HCT116 (cell line): ENCODE measurements around the gene CSNK1G2. TPM values are rescaled to one million over a fixed set of nuclear protein-coding genes. Genes with fewer than 3 reads are reported as not detected.

ENCODE experiments used
- ATAC-seq: fragments of 200-7000 bp; cut with Tn5 transposase; 2 replicates; pipeline ENCODE4 v1.9.1; 2020; ENCODE audit warnings: mild to moderate bottlenecking, moderate library complexity
- BruUV-seq: library from RNA; stranded (reverse); fragments of 400-500 nt; replicated peaks from 2 replicates; lab custom pipeline; 2021; lab: Mats Ljungman, UMichigan
- CTCF ChIA-PET: fragments of 300-600 bp; sonication (Branson Sonifier 250); formaldehyde crosslinking; loops from one replicate; lab custom pipeline; 2021; ENCODE audit warnings: antibody characterized with exemption; lab: Charles Lee
- POLR2A ChIA-PET: fragments of 300-600, 350-600 bp; sonication (Branson Sonifier 250); formaldehyde crosslinking; loops from one replicate; lab custom pipeline; 2021; ENCODE audit warnings: antibody characterized with exemption; lab: Charles Lee
- RAD21 ChIA-PET, 2 experiments: fragments of 300-600 bp; sonication (Branson Sonifier 250); formaldehyde crosslinking; loops; one replicate each; lab custom pipeline; 2023; ENCODE audit warnings: low total read pairs in 2 of 2; ENCODE audit not compliant: uncharacterized antibody in 2 of 2, unreplicated experiment in 2 of 2, low non-redundant PET in 1 of 2; lab: Charles Lee
- DNase-seq: peaks from one replicate; pipeline ENCODE4 v3.0.0-alpha.2; 2010; ENCODE audit warnings: low read depth, low spot score
- H2AFZ ChIP-seq: fragments of 200-600 bp; shearing (Covaris generic), sonication (generic); 2 replicates; pipeline ENCODE4 v1.6.1; 2017; ENCODE audit warnings: low read depth, mixed run types, mixed read lengths, antibody characterized with exemption, low read length; ENCODE audit not compliant: poor library complexity, severe bottlenecking
- H3K27ac ChIP-seq: 2 replicates; pipeline ENCODE4 v1.5.1; 2012; ENCODE audit warnings: low read depth, low read length
- H3K27me3 ChIP-seq: fragments of 200-600 bp; sonication (generic); 2 replicates; pipeline ENCODE4 v1.6.1; 2016; ENCODE audit warnings: mixed run types, low read length, mixed read lengths; ENCODE audit not compliant: insufficient read depth
- H3K36me3 ChIP-seq, 2 experiments: fragments of 200-500 bp in 1 of 2; fragments of 200-600 bp in 1 of 2; sonication (Bioruptor generic) in 1 of 2; sonication (generic) in 1 of 2; 2 replicates each; pipeline versions ENCODE4 v1.5.1 to v1.6.1; 2014 to 2016; ENCODE audit warnings: low read length in 2 of 2, inconsistent platforms in 1 of 2, mixed read lengths in 1 of 2, mixed run types in 1 of 2; ENCODE audit not compliant: insufficient read depth in 2 of 2, control insufficient read depth in 1 of 2
- H3K4me1 ChIP-seq, 2 experiments: fragments of 200-600 bp in 1 of 2; sonication (generic) in 1 of 2; 2 replicates each; pipeline versions ENCODE4 v1.5.1 to v1.6.1; 2012 to 2017; ENCODE audit warnings: low read length in 2 of 2, inconsistent platforms in 1 of 2, mild to moderate bottlenecking in 1 of 2, mixed read lengths in 1 of 2, mixed run types in 1 of 2, moderate library complexity in 1 of 2; ENCODE audit not compliant: insufficient read depth in 2 of 2, control insufficient read depth in 1 of 2
- H3K4me2 ChIP-seq: fragments of 200-600 bp; sonication (generic); 2 replicates; pipeline ENCODE4 v1.6.1; 2017; ENCODE audit warnings: mixed run types, low read length, mixed read lengths
- H3K4me3 ChIP-seq, 2 experiments: fragments of 200-600 bp in 1 of 2; sonication (generic) in 1 of 2; replicated peaks in 1 of 2; 2 replicates each; pipeline ENCODE4 v1.5.1; 2011 to 2016; ENCODE audit warnings: low read length in 2 of 2, control low read depth in 1 of 2, low read depth in 1 of 2, mild to moderate bottlenecking in 1 of 2, mixed read lengths in 1 of 2, mixed run types in 1 of 2
- H3K79me2 ChIP-seq: fragments of 200-600 bp; sonication (generic); 2 replicates; pipeline ENCODE4 v1.6.1; 2017; ENCODE audit warnings: mild to moderate bottlenecking, mixed run types, low read length, moderate library complexity, mixed read lengths; ENCODE audit not compliant: insufficient read depth
- H3K9ac ChIP-seq: fragments of 200-600 bp; sonication (generic); 2 replicates; pipeline ENCODE4 v1.6.1; 2016; ENCODE audit warnings: low read length, mixed read lengths
- H3K9me2 ChIP-seq: fragments of 200-600 bp; sonication (generic), shearing (Covaris generic); 2 replicates; pipeline ENCODE4 v1.6.1; 2017; ENCODE audit warnings: mixed run types, mild to moderate bottlenecking, moderate library complexity; ENCODE audit not compliant: insufficient read depth
- H3K9me3 ChIP-seq, 2 experiments: fragments of 200-500 bp in 1 of 2; fragments of 200-600 bp in 1 of 2; sonication (Bioruptor generic) in 1 of 2; sonication (generic) in 1 of 2; 2 replicates each; pipeline ENCODE4 v1.6.1; 2014 to 2017; ENCODE audit warnings: low read length in 2 of 2, mixed read lengths in 2 of 2, inconsistent platforms in 1 of 2, low read depth in 1 of 2, mild to moderate bottlenecking in 1 of 2, mixed run types in 1 of 2, moderate library complexity in 1 of 2; ENCODE audit not compliant: control insufficient read depth in 1 of 2, insufficient read depth in 1 of 2
- H4K20me1 ChIP-seq: fragments of 200-600 bp; sonication (generic), shearing (Covaris generic); 2 replicates; pipeline ENCODE4 v1.6.1; 2017; ENCODE audit warnings: mixed run types, mild to moderate bottlenecking, moderate library complexity; ENCODE audit not compliant: insufficient read depth
- CEBPB ChIP-seq: IDR thresholded peaks from 2 replicates; pipeline ENCODE4 v1.6.1; 2012; ENCODE audit warnings: low read depth
- ELF1 ChIP-seq: IDR thresholded peaks from 2 replicates; pipeline ENCODE4 v1.6.1; 2012; ENCODE audit warnings: low read depth, borderline replicate concordance
- EZH2 ChIP-seq: fragments of 200-600 bp; sonication (generic); IDR thresholded peaks from 2 replicates; pipeline ENCODE4 v1.6.1; 2017; ENCODE audit warnings: antibody characterized with exemption, mixed run types
- FOSL1 ChIP-seq: IDR thresholded peaks from 2 replicates; pipeline ENCODE4 v1.6.1; 2012; ENCODE audit warnings: low read depth
- JUND ChIP-seq: IDR thresholded peaks from 2 replicates; pipeline ENCODE4 v1.6.1; 2012
- RAD21 ChIP-seq: IDR thresholded peaks from 2 replicates; pipeline ENCODE4 v1.6.1; 2012; ENCODE audit warnings: low read depth, mild to moderate bottlenecking
- REST ChIP-seq: IDR thresholded peaks from 2 replicates; pipeline ENCODE4 v1.6.1; 2012; ENCODE audit warnings: low read depth
- SIN3A ChIP-seq: IDR thresholded peaks from 2 replicates; pipeline ENCODE4 v1.6.1; 2012; ENCODE audit warnings: low read depth
- SP1 ChIP-seq: IDR thresholded peaks from 2 replicates; pipeline ENCODE4 v1.6.1; 2012; ENCODE audit warnings: low read depth
- SRF ChIP-seq: IDR thresholded peaks from 2 replicates; pipeline ENCODE4 v1.6.1; 2012; ENCODE audit warnings: low read depth
- TCF7L2 ChIP-seq: IDR thresholded peaks from 2 replicates; pipeline ENCODE4 v1.7.0; 2011; ENCODE audit warnings: borderline replicate concordance, inconsistent platforms; ENCODE audit not compliant: insufficient read depth, insufficient read length; ENCODE audit errors: extremely low read depth
- ZFX ChIP-seq: fragments of 450-650 bp; IDR thresholded peaks from 2 replicates; pipeline ENCODE4 v1.6.1; 2017
- intact Hi-C: fragments of 100-400 bp; cut with micrococcal nuclease; formaldehyde crosslinking; loops from 2 replicates; pipeline ENCODE4 v1.10.0; 2022
- total RNA-seq: library from RNA; stranded (reverse); gene quantifications from one replicate; pipeline ENCODE4 v1.2.1, GENCODE V29; 2021; ENCODE audit not compliant: unreplicated experiment
- TF ChIP-seq, protein P1 (sequence below), 3 experiments: fragments of 200-600 bp in 1 of 3; sonication (generic) in 1 of 3; IDR thresholded peaks in 2 of 3; conservative IDR thresholded peaks in 1 of 3; 2 replicates each; pipeline ENCODE4 v1.5.1; 2012 to 2017; ENCODE audit warnings: low read depth in 2 of 3, low read length in 2 of 3, antibody characterized with exemption in 1 of 3, borderline replicate concordance in 1 of 3, control low read depth in 1 of 3, mild to moderate bottlenecking in 1 of 3, mixed read lengths in 1 of 3, mixed run types in 1 of 3, moderate library complexity in 1 of 3; ENCODE audit not compliant: insufficient read depth in 1 of 3

The CSNK1G2 gene
- total RNA-seq, 1 experiment from 2014 or later = 97.9 TPM

DNA sequence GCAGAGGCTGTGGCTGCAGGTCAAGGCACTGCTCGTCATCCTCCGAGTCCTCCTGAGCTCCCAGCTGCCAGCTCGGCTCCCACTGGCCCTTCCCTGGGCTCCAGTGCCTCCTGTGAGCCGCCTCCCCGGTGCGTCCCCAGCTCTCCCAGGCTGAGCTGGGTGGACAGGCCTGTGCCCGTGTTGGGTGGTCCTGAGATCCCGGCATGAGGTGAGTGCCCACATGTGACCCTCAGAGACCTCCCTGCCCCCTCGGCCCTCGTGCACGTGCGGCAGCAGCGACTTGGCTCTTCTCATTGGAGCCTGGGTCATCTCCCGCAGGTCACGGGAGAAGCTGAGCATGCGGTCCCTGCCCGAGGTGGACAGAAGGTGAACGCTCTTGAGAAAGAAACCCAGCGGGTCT is 20.3 kb upstream of the CSNK1G2 start:
- intact Hi-C loops = no loop called here
- no peak for ATAC-seq
- H3K36me3 ChIP-seq = peaks cover 6 to 11% of the 10 kb centered on the region in 2 experiments; a peak in 3 of 4 replicates
- H3K4me2 ChIP-seq = no peak overlapping the region
- H3K79me2 ChIP-seq = no peaks in the 10 kb centered on the region
- POLR2A ChIA-PET = no interaction called here
- no peak for TF ChIP-seq EZH2
- TF ChIP-seq FOSL1 = no peak
- no peak for TF ChIP-seq SP1
- no peak for TF ChIP-seq RAD21
- no peak for TF ChIP-seq TCF7L2
- no peak for TF ChIP-seq SRF
- TF ChIP-seq JUND = no peak
- BruUV-seq = no TSS peak
- no peak overlapping the region for H2AFZ ChIP-seq
- H3K27me3 ChIP-seq = no peaks in the 10 kb centered on the region
- H3K27ac ChIP-seq = no peak overlapping the region
- H3K9me3 ChIP-seq = no peaks in the 10 kb centered on the region
- no peaks in the 10 kb centered on the region for H4K20me1 ChIP-seq
- CTCF ChIA-PET = no interaction called here
- no peak overlapping the region for H3K9ac ChIP-seq
- H3K4me3 ChIP-seq = no peak overlapping the region
- H3K4me1 ChIP-seq = no peaks in the 10 kb centered on the region
- DNase-seq = no peak
- RAD21 ChIA-PET = no interaction called here
- H3K9me2 ChIP-seq = no peaks in the 10 kb centered on the region

- H3K9me3 ChIP-seq = no peaks in the 10 kb centered on the region
- H3K4me1 ChIP-seq = no peaks in the 10 kb centered on the region
- BruUV-seq = no TSS peak
- POLR2A ChIA-PET = no interaction called here
- CTCF ChIA-PET = no interaction called here
- H2AFZ ChIP-seq = no peak overlapping the region
- H4K20me1 ChIP-seq = no peaks in the 10 kb centered on the region
- no peak overlapping the region for H3K9ac ChIP-seq
- intact Hi-C loops = no loop called here
- RAD21 ChIA-PET = no interaction called here
- H3K27me3 ChIP-seq = no peaks in the 10 kb centered on the region
- no peak overlapping the region for H3K4me2 ChIP-seq
- TF ChIP-seq ELF1 = no peak
- no peak for TF ChIP-seq FOSL1
- TF ChIP-seq SIN3A = no peak
- TF ChIP-seq ZFX = no peak
- no peak for TF ChIP-seq CEBPB
- TF ChIP-seq REST = no peak
- TF ChIP-seq, protein P1, sequence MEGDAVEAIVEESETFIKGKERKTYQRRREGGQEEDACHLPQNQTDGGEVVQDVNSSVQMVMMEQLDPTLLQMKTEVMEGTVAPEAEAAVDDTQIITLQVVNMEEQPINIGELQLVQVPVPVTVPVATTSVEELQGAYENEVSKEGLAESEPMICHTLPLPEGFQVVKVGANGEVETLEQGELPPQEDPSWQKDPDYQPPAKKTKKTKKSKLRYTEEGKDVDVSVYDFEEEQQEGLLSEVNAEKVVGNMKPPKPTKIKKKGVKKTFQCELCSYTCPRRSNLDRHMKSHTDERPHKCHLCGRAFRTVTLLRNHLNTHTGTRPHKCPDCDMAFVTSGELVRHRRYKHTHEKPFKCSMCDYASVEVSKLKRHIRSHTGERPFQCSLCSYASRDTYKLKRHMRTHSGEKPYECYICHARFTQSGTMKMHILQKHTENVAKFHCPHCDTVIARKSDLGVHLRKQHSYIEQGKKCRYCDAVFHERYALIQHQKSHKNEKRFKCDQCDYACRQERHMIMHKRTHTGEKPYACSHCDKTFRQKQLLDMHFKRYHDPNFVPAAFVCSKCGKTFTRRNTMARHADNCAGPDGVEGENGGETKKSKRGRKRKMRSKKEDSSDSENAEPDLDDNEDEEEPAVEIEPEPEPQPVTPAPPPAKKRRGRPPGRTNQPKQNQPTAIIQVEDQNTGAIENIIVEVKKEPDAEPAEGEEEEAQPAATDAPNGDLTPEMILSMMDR (IDR thresholded peaks at IDR 0.05 in 2 of 3, conservative IDR thresholded peaks at IDR 0.05 in 1 of 3; ENCODE audit: borderline replicate concordance in 1 of 3, insufficient read depth in 1 of 3, low read depth in 2 of 3, low read length in 2 of 3) = no peak
- TF ChIP-seq, all 23 proteins: peak for 0
- Histone ChIP-seq H3K27ac (no peak overlapping the region), H3K4me3 (no peak overlapping the region), H3K36me3 (peaks cover 6 to 11% of the 10 kb centered on the region in 2 experiments; a peak in 3 of 4 replicates), H3K9me2 (no peaks in the 10 kb centered on the region), H3K79me2 (no peaks in the 10 kb centered on the region)
- ATAC-seq = no peak
- no peak for DNase-seq
Measured at GRCh38 chr19:1921326-1921725, 19.6 kb upstream of the CSNK1G2 start.
